Caco-2 (cell line): ENCODE results near the gene NEK11. TPM values are rescaled to one million over a fixed set of nuclear protein-coding genes. Genes with fewer than 3 reads are reported as not detected.
"Not testable (repeated sequence)": the region's sequence is repeated elsewhere in the genome, so short reads cannot be mapped to it uniquely, and the experiment has no call there.

Source experiments
- BruUV-seq: library from RNA; stranded (reverse); fragments of 400-500 nt; replicated peaks from 2 replicates; lab custom pipeline; 2021; lab: Mats Ljungman, UMichigan
- CTCF ChIA-PET: fragments of 300-600 bp; sonication (Branson Sonifier 250); formaldehyde crosslinking; loops from one replicate; lab custom pipeline; 2022; ENCODE audit warnings: antibody characterized with exemption; lab: Charles Lee
- POLR2A ChIA-PET: fragments of 300-600 bp; sonication (Branson Sonifier 250); formaldehyde crosslinking; loops from one replicate; lab custom pipeline; 2022; ENCODE audit warnings: antibody characterized with exemption; lab: Charles Lee
- DNase-seq, 2 experiments: peaks; one replicate each; pipeline versions ENCODE4 v3.0.0 to v3.0.0-alpha.2; 2020 to 2022
- H3K27me3 ChIP-seq: replicated peaks from 2 replicates; pipeline ENCODE4 v1.6.0; 2011; ENCODE audit warnings: low read length; ENCODE audit not compliant: control insufficient read depth, insufficient read depth
- H3K36me3 ChIP-seq: 2 replicates; pipeline ENCODE4 v1.5.1; 2011; ENCODE audit warnings: low read length; ENCODE audit not compliant: control insufficient read depth, insufficient read depth
- H3K4me1 ChIP-seq: fragments of 250-450 bp; sonication (Bioruptor Pico); 2 replicates; pipeline ENCODE4 v1.5.1; 2020; ENCODE audit warnings: mild to moderate bottlenecking
- H3K4me3 ChIP-seq: 2 replicates; pipeline ENCODE4 v1.5.1; 2011; ENCODE audit warnings: low read depth, mild to moderate bottlenecking, control low read depth, low read length
- H3K9me3 ChIP-seq: fragments of 250-450 bp; sonication (Bioruptor Pico); 2 replicates; pipeline ENCODE4 v1.5.1; 2020; ENCODE audit warnings: mild to moderate bottlenecking, moderate library complexity
- H3K27ac Mint-ChIP-seq: one replicate; pipeline ENCODE4 v1.8.0; 2022; ENCODE audit warnings: mixed read lengths; ENCODE audit not compliant: unreplicated experiment
- H3K27me3 Mint-ChIP-seq: one replicate; pipeline ENCODE4 v1.8.0; 2022; ENCODE audit warnings: mixed read lengths; ENCODE audit not compliant: insufficient read depth, unreplicated experiment
- H3K36me3 Mint-ChIP-seq: one replicate; pipeline ENCODE4 v1.8.0; 2022; ENCODE audit warnings: mild to moderate bottlenecking, mixed read lengths; ENCODE audit not compliant: insufficient read depth, unreplicated experiment
- H3K4me1 Mint-ChIP-seq: one replicate; pipeline ENCODE4 v1.8.0; 2022; ENCODE audit warnings: low read depth, mixed read lengths; ENCODE audit not compliant: unreplicated experiment
- H3K4me3 Mint-ChIP-seq: one replicate; pipeline ENCODE4 v1.8.0; 2022; ENCODE audit warnings: mild to moderate bottlenecking, moderate library complexity, mixed read lengths; ENCODE audit not compliant: unreplicated experiment
- H3K9me3 Mint-ChIP-seq: one replicate; pipeline ENCODE4 v1.8.0; 2022; ENCODE audit warnings: mixed read lengths; ENCODE audit not compliant: unreplicated experiment
- intact Hi-C: fragments of 100-400 bp; cut with micrococcal nuclease; formaldehyde crosslinking; loops from one replicate; pipeline ENCODE4 v1.10.0; 2022; ENCODE audit not compliant: unreplicated experiment
- total RNA-seq: library from RNA; stranded (reverse); gene quantifications from 2 replicates; pipeline ENCODE4 v1.2.3, GENCODE V29; 2022
- TF ChIP-seq, protein P1 (sequence below), 2 experiments: fragments of 200-600 bp in 1 of 2; IDR thresholded peaks; 1 replicate in 1 of 2; 2 replicates in 1 of 2; pipeline versions ENCODE4 v1.5.1 to v1.8.0; 2011 to 2022; ENCODE audit warnings: antibody characterized with exemption in 1 of 2, control low read depth in 1 of 2, inconsistent platforms in 1 of 2, low read depth in 1 of 2, low read length in 1 of 2, mild to moderate bottlenecking in 1 of 2, moderate library complexity in 1 of 2; ENCODE audit not compliant: insufficient read depth in 1 of 2, severe bottlenecking in 1 of 2, unreplicated experiment in 1 of 2

The NEK11 gene
- total RNA-seq, 1 experiment from 2014 or later, result 4.4 TPM

DNA sequence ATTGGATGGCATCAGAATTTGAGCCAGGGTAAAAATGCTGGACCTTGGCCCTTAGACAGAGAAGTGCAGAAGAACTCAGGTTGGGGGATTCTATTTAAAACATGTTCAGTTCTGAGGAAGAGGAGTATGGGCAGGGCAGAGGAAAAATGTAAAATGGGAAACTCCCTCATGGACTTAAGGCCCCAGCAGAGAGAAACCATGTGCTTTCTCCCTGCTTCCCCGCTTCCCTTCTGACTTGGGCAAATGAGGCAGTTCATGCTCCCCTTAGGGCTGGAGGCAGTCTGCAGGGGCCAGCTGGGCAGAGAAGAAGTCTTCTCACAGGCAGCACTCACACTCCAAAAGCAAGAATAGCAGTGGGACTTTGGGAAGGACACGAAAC is 345.0 kb downstream of the NEK11 start:
- no peaks in the 10 kb centered on the region for H3K4me1 ChIP-seq
- H3K36me3 ChIP-seq, result no peaks in the 10 kb centered on the region
- no peak overlapping the region for H3K4me3 ChIP-seq
- no TSS peak for BruUV-seq
- POLR2A ChIA-PET, result interaction anchor here (1.0 kb wide), 1 partner anchor 10 kb away, joined by 4 read pairs; the partner anchor contains the start of gene NUDT16
- no peak overlapping the region for H3K27ac Mint-ChIP-seq
- H3K36me3 Mint-ChIP-seq, result no peaks in the 10 kb centered on the region
- H3K9me3 ChIP-seq, result no peaks in the 10 kb centered on the region
- no peaks in the 10 kb centered on the region for H3K9me3 Mint-ChIP-seq
- CTCF ChIA-PET, result no interaction called here
- no peaks in the 10 kb centered on the region for H3K4me1 Mint-ChIP-seq
- no peaks in the 10 kb centered on the region for H3K27me3 Mint-ChIP-seq
- no peaks in the 10 kb centered on the region for H3K27me3 ChIP-seq
- intact Hi-C loops, result no loop called here
- H3K4me3 Mint-ChIP-seq, result no peak overlapping the region
- no peak for DNase-seq
- TF ChIP-seq, protein P1, sequence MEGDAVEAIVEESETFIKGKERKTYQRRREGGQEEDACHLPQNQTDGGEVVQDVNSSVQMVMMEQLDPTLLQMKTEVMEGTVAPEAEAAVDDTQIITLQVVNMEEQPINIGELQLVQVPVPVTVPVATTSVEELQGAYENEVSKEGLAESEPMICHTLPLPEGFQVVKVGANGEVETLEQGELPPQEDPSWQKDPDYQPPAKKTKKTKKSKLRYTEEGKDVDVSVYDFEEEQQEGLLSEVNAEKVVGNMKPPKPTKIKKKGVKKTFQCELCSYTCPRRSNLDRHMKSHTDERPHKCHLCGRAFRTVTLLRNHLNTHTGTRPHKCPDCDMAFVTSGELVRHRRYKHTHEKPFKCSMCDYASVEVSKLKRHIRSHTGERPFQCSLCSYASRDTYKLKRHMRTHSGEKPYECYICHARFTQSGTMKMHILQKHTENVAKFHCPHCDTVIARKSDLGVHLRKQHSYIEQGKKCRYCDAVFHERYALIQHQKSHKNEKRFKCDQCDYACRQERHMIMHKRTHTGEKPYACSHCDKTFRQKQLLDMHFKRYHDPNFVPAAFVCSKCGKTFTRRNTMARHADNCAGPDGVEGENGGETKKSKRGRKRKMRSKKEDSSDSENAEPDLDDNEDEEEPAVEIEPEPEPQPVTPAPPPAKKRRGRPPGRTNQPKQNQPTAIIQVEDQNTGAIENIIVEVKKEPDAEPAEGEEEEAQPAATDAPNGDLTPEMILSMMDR (IDR thresholded peaks at IDR 0.05; ENCODE audit: insufficient read depth in 1 of 2, low read depth in 1 of 2, low read length in 1 of 2, severe bottlenecking in 1 of 2, unreplicated experiment in 1 of 2), result no peak

- TF ChIP-seq, protein P1 (IDR thresholded peaks at IDR 0.05; ENCODE audit: insufficient read depth in 1 of 2, low read depth in 1 of 2, low read length in 1 of 2, severe bottlenecking in 1 of 2, unreplicated experiment in 1 of 2), result no peak
- ChIA-PET CTCF (no interaction called here), POLR2A (no interaction called here)
- H3K27me3 Mint-ChIP-seq, result no peaks in the 10 kb centered on the region
- Histone ChIP-seq H3K4me3 (no peak overlapping the region), H3K27me3 (no peaks in the 10 kb centered on the region), H3K9me3 (no peaks in the 10 kb centered on the region), H3K4me1 (no peaks in the 10 kb centered on the region), H3K36me3 (no peaks in the 10 kb centered on the region)
- no peak for DNase-seq
- no peak overlapping the region for H3K27ac Mint-ChIP-seq
- H3K4me1 Mint-ChIP-seq, result no peaks in the 10 kb centered on the region
- H3K36me3 Mint-ChIP-seq, result no peaks in the 10 kb centered on the region
- no peak overlapping the region for H3K4me3 Mint-ChIP-seq
- H3K9me3 Mint-ChIP-seq, result no peaks in the 10 kb centered on the region
- intact Hi-C loops, result no loop called here
- no TSS peak for BruUV-seq
Measured at GRCh38 chr3:131374741-131375140, 348.1 kb downstream of the NEK11 start.

GRCh38 chr3:131380821-131381444 is 354.3 kb downstream of the NEK11 start:
- intact Hi-C loops, result loop anchor here (1.0 to 5.0 kb wide), 2 partner anchors 20 to 116 kb away; no protein-coding TSS in a partner anchor
- H3K4me1 ChIP-seq, H3K36me3 Mint-ChIP-seq, H3K9me3 ChIP-seq, H3K36me3 ChIP-seq, H3K9me3 Mint-ChIP-seq, H3K27me3 ChIP-seq, H3K4me1 Mint-ChIP-seq, H3K27me3 Mint-ChIP-seq: not testable (repeated sequence)
- Mint-ChIP-seq H3K27ac (peak overlapping the region; percentile 76), H3K4me3 (peak overlapping the region; percentile 75)
- H3K4me3 ChIP-seq, result peak overlapping the region; percentile 68
- DNase-seq, result peak in 1 of 2 experiments; percentile 3
- BruUV-seq, result TSS peak; percentile 23
- CTCF ChIA-PET, result interaction anchor here (0.6 kb wide), 1 partner anchor 456 kb away, joined by 6 read pairs; no protein-coding TSS in a partner anchor
- POLR2A ChIA-PET, result interaction anchor here (0.5 to 2.1 kb wide), 8 partner anchors 10 to 354 kb away, joined by 3 to 10 read pairs (median 4); partner anchors contain the start of genes ASTE1 and NEK11
